GM21423 (cell line): Measurements from ENCODE around the gene SFT2D2.
"Not testable (repeated sequence)": the region's sequence is repeated elsewhere in the genome, so short reads cannot be mapped to it uniquely, and the experiment has no call there.

ENCODE experiments used
- ATAC-seq: cut with Tn5 transposase; IDR thresholded peaks from one replicate; pipeline ENCODE4 v1.9.1; 2021; ENCODE audit warnings: mild to moderate bottlenecking, moderate library complexity; ENCODE audit not compliant: unreplicated experiment

The SFT2D2 gene

GRCh38 chr1:168225476-168226190 is at the start of gene SFT2D2:
SFT2D2 (plus strand) TSS chr1:168226004; CDS start chr1:168226080, 76 bp downstream.
- peak; percentile 79 for ATAC-seq

DNA sequence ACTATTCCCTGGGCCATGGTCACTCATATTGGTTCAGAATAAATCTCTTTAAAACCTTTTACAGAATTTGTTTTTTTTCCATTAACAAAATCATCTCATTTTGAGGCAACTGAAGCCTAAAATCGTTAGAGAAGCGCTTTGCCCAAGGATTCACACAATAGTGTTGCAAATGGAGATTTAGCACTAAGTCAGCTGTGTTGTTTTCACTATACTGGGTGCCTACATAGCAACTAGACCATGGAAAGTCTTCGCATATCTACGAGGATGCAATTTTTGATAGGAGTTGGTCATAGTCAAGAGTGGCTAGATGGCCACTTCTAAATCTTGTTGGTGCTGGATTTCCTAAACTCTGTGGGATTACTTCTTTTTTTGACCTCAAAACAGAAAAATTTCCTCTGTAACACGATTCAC is 47.6 kb upstream of the SFT2D2 start:
- ATAC-seq, result peak; percentile 1

- peak; percentile 89 for ATAC-seq
These were observed 47.0 kb upstream of the SFT2D2 start, which contains the start of gene TIPRL for GRCh38 chr1:168178638-168179437. TIPRL (plus strand) TSS chr1:168178962; CDS start chr1:168179078, 116 bp downstream.

GRCh38 chr1:168179438-168180147 is 46.2 kb upstream of the SFT2D2 start:
- no peak for ATAC-seq

GRCh38 chr1:168180148-168180524 is 45.7 kb upstream of the SFT2D2 start:
- no peak for ATAC-seq

- ATAC-seq, result not testable (repeated sequence)
These were observed 44.6 kb upstream of the SFT2D2 start for GRCh38 chr1:168181063-168181720.

GRCh38 chr1:168187177-168187576 is 38.6 kb upstream of the SFT2D2 start:
- ATAC-seq, result no peak

- no peak for ATAC-seq
These were observed 35.4 kb upstream of the SFT2D2 start for GRCh38 chr1:168190403-168190802.

GRCh38 chr1:168195199-168196135 is 30.3 kb upstream of the SFT2D2 start:
- ATAC-seq, result no peak

DNA sequence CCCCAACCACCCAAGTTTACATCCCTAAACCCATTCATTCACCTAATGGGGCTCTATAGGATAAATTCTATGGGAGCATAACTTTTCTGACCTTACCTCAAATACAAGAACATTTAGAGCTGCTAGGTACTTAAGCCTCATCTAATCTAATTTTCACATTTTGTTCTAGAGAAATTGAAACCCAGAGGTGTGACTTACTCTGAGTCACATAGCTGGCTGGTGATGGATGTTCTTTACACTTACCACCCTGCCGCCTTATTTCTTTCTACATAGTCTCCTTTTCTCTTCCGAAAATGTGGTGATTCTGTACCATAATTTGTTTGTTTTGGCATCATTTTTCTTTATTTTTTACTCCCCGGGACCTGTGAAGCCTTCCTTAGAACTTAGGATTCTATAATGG is 26.7 kb upstream of the SFT2D2 start:
- no peak for ATAC-seq

- no peak for ATAC-seq
These were observed 22.7 kb upstream of the SFT2D2 start for GRCh38 chr1:168202941-168203654.

DNA sequence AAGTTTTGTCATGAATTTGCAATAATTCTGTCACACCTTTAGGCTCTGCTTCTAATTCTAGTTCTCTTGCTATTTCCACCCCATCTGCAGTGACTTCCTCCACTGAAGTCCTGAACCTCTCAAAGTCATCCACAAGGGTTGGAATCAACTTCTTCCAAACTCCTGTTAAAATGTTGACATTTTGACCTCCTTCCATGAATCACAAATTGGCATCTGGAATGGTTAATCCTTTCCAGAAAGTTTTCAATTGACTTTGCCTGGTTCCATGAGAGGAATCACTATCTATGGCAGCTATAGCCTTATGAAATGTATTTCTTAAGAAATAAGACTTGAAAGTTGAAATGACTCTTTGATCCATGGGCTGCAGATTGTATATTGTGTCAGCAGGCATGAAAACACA is 19.7 kb upstream of the SFT2D2 start:
- no peak for ATAC-seq

DNA sequence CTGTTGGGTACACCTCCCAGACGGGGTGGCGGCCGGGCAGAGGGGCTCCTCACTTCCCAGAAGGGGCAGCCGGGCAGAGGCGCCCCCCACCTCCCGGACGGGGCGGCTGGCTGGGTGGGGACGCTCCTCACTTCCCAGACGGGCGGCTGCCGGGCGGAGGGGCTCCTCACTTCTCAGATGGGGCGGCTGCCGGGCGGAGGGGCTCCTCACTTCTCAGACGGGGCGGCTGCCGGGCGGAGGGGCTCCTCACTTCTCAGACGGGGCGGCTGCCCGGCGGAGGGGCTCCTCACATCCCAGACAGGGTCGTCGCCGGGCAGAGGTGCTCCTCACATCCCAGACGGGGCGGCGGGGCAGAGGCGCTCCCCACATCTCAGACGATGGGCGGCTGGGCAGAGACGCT is 18.1 kb upstream of the SFT2D2 start:
- ATAC-seq, result not testable (repeated sequence)

DNA sequence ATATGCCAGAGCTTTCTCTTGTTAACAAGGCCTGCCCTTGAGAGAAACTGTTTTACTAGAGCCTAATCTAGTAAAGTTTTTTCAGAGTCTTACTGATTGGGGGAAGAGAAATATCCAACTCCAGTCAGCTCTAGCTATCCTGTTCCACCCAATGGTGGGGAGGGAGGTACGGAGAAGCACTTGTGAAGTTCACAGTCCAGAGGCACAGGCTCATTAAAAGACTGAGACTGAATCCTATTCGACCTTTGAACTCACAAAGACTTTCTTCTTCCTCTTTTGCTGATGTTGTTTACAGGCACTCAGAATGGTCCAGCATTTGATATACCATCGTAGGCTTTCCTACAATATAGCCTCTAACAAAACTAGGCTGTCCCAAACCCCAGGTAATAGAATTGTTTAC is 15.5 kb upstream of the SFT2D2 start:
- no peak for ATAC-seq

DNA sequence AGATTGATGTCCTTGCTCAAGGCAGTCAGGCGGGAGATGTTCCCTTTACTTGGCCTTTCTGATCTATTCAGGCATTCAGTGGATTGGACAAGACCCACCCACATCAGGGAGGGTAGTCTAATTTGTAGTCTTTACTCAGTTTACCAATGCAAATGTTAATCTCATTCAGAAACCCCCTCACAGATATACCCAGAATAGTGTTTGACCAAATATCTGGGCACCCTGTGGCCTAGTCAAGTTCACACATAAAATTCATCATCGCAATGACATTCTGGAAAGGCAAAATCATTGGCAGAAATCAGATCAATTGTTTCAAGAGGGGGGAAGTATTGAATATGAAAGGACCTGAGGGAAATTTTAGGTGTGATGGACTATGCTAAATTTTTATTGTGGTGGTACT is 12.5 kb upstream of the SFT2D2 start:
- no peak for ATAC-seq

DNA sequence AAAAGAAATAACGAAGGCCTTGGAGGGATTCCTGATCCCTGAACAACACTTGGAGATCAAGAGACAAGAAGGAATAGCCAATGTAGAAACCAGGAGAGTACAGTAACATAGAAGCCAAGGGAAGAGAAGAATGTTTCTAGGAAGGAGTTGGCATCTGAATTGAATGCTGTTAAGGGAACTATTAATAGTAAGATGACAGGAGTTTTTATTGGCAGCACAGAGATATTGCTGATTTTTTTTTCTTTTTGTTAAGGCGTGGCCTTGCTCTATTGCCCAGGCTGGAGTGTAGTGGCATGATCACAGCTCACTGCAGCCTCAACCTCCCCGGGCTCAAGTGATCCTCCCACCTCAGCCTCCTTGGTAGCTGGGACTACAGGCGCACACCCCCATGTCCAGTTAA is 9.6 kb upstream of the SFT2D2 start:
- no peak for ATAC-seq

DNA sequence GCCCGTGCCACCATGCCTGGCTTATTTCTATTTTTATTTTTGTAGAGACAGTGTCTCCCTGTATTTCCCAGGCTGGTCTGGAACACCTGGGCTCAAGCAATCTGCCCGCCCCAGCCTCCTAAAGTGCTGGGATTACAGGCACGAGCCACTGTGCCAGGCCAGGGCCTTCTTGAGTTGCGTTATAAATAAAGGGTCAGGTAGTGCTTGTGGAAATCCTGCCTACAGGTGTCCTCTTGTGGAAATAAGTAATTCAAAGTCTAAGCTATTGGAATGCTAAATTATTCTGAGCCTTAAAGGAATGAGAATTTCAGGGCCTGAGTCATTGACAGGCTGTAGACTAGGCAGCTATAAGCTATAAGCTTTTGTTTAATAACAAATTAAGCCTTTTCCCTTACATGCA is 8.1 kb upstream of the SFT2D2 start:
- no peak for ATAC-seq

GRCh38 chr1:168218658-168219057 is 7.1 kb upstream of the SFT2D2 start:
- ATAC-seq, result no peak

- ATAC-seq, result no peak
These were observed 5.3 kb upstream of the SFT2D2 start for GRCh38 chr1:168220470-168220871.
